ENCODE results near the gene TMEM132D.

GRCh38 chr12:129615001-129615400, 288.8 kb downstream of the TMEM132D start:
- TF ChIP-seq HNF4A (conservative IDR thresholded peaks at IDR 0.05) (no peak), CTCF (IDR thresholded peaks at IDR 0.05; ENCODE audit: low read depth, low read length, missing input control) (no peak), SP1 (IDR thresholded peaks at IDR 0.05) (no peak), ATF3 (IDR thresholded peaks at IDR 0.05) (no peak), FOXA1 (IDR thresholded peaks at IDR 0.05) (no peak), JUND (IDR thresholded peaks at IDR 0.05) (no peak), MAX (IDR thresholded peaks at IDR 0.05) (no peak), ZBTB33 (IDR thresholded peaks at IDR 0.05) (no peak)

All from liver (tissue), 3 donors.